HepG2 (cell line): ENCODE data around the gene MINDY1. TPM values are rescaled to one million over a fixed set of nuclear protein-coding genes. Genes with fewer than 3 reads are reported as not detected.

ENCODE experiments used
- ARNT2 ChIP-seq: sonication (generic); formaldehyde crosslinking; IDR thresholded peaks from 2 replicates; pipeline ENCODE4 v1.8.0; 2022; ENCODE audit warnings: mild to moderate bottlenecking, low read depth, missing genetic modification reagents, moderate library complexity
- CEBPG ChIP-seq: IDR thresholded peaks from 2 replicates; pipeline ENCODE4 v1.6.1; 2016
- DZIP1 ChIP-seq: sonication (generic); formaldehyde crosslinking; IDR thresholded peaks from 2 replicates; pipeline ENCODE4 v1.5.0; 2020; ENCODE audit warnings: mild to moderate bottlenecking, missing genetic modification reagents
- FOXP4 ChIP-seq: sonication (generic); formaldehyde crosslinking; IDR thresholded peaks from 2 replicates; pipeline ENCODE4 v1.4.0; 2020; ENCODE audit warnings: missing genetic modification reagents
- GFI1 ChIP-seq: sonication (generic); formaldehyde crosslinking; IDR thresholded peaks from 2 replicates; pipeline ENCODE4 v1.5.0; 2020; ENCODE audit warnings: missing genetic modification reagents, mild to moderate bottlenecking, borderline replicate concordance
- PLSCR1 ChIP-seq: sonication (generic); formaldehyde crosslinking; IDR thresholded peaks from 2 replicates; pipeline ENCODE4 v1.5.0; 2020; ENCODE audit warnings: missing genetic modification reagents, mild to moderate bottlenecking, borderline replicate concordance
- RBFOX2 ChIP-seq: fragments of 200-400 bp; formaldehyde crosslinking; IDR thresholded peaks from 2 replicates; pipeline ENCODE4 v1.6.1; 2017; ENCODE audit warnings: low read depth, mild to moderate bottlenecking, low read length
- SOX6 ChIP-seq, 2 experiments: fragments of 450-650 bp in 1 of 2; sonication (generic) in 1 of 2; formaldehyde crosslinking in 1 of 2; IDR thresholded peaks; 2 replicates each; pipeline versions ENCODE4 v1.4.0 to v1.6.1; 2017 to 2020; ENCODE audit warnings: antibody characterized with exemption in 1 of 2, mild to moderate bottlenecking in 1 of 2, missing genetic modification reagents in 1 of 2
- SRY ChIP-seq: sonication (generic); formaldehyde crosslinking; IDR thresholded peaks from 2 replicates; pipeline ENCODE4 v1.8.0; 2022; ENCODE audit warnings: mild to moderate bottlenecking, missing genetic modification reagents
- TCF7 ChIP-seq: sonication (generic); IDR thresholded peaks from 2 replicates; pipeline ENCODE4 v1.6.1; 2016; ENCODE audit warnings: antibody characterized with exemption, low read depth
- ZNF160 ChIP-seq: sonication (generic); formaldehyde crosslinking; IDR thresholded peaks from 2 replicates; pipeline ENCODE4 v1.8.0; 2022; ENCODE audit warnings: mild to moderate bottlenecking, inconsistent platforms, missing genetic modification reagents
- ZNF20 ChIP-seq: sonication (generic); formaldehyde crosslinking; IDR thresholded peaks from 2 replicates; pipeline ENCODE4 v1.4.0; 2020; ENCODE audit warnings: mild to moderate bottlenecking, moderate library complexity, missing genetic modification reagents
- ZNF234 ChIP-seq: sonication (generic); formaldehyde crosslinking; conservative IDR thresholded peaks from 2 replicates; pipeline ENCODE4 v1.5.1; 2020; ENCODE audit warnings: mild to moderate bottlenecking, missing genetic modification reagents
- ZNF33B ChIP-seq: sonication (generic); formaldehyde crosslinking; IDR thresholded peaks from 2 replicates; pipeline ENCODE4 v1.5.1; 2020; ENCODE audit warnings: mild to moderate bottlenecking, missing genetic modification reagents
- ZNF383 ChIP-seq: sonication (generic); formaldehyde crosslinking; IDR thresholded peaks from 2 replicates; pipeline ENCODE4 v1.4.0; 2020; ENCODE audit warnings: missing genetic modification reagents, mild to moderate bottlenecking, borderline replicate concordance
- ZNF547 ChIP-seq: sonication (generic); formaldehyde crosslinking; IDR thresholded peaks from 2 replicates; pipeline ENCODE4 v1.5.1; 2020; ENCODE audit warnings: mild to moderate bottlenecking, missing genetic modification reagents
- ZNF605 ChIP-seq: sonication (generic); formaldehyde crosslinking; IDR thresholded peaks from 2 replicates; pipeline ENCODE4 v1.8.0; 2022; ENCODE audit warnings: mild to moderate bottlenecking, missing genetic modification reagents
- polyA plus RNA-seq, 8 experiments: library from polyadenylated mRNA; depleted of rRNA in 3 of 8; stranded (reverse) in 7 of 8; unstranded in 1 of 8; fragments of >200 nt; fragmentation: Illumina TruSeq in 4 of 8; extraction: Trizol in 4 of 8; gene quantifications; 2 replicates each; pipeline versions ENCODE4 v1.2.1 to v1.2.3, GENCODE V29; 2011 to 2016; ENCODE audit warnings: low read depth in 4 of 8, missing spikeins in 1 of 8, mixed read lengths in 1 of 8; ENCODE audit not compliant: insufficient read depth in 1 of 8
- total RNA-seq, 5 experiments: library from RNA; depleted of rRNA; stranded (reverse); fragments of >200 nt; fragmentation: Illumina TruSeq; extraction: Trizol; gene quantifications; 2 replicates each; pipeline ENCODE4 v1.2.3, GENCODE V29; 2016; ENCODE audit warnings: low read depth in 1 of 5
- TF ChIP-seq, protein P1 (sequence below): sonication (generic); formaldehyde crosslinking; conservative IDR thresholded peaks from 2 replicates; pipeline ENCODE4 v1.8.1; 2023; ENCODE audit warnings: missing genetic modification reagents
- TF ChIP-seq, protein P2 (sequence below): sonication (generic); formaldehyde crosslinking; IDR thresholded peaks from 2 replicates; pipeline ENCODE4 v1.4.0; 2020; ENCODE audit warnings: missing genetic modification reagents, mild to moderate bottlenecking, borderline replicate concordance

MINDY1 gene
- total and polyA plus RNA-seq, 2 of the 13 experiments (the other 11 are each of a cell fraction or from before 2014, with no cell fraction given) = 11.1 to 15.0 TPM

- peak; percentile 80; the same call in 1 of the 2 replicates for TF ChIP-seq DZIP1 (CRISPR knock-in tag)
- no peak for TF ChIP-seq ZNF234 (CRISPR knock-in tag)
- no peak for TF ChIP-seq ZNF33B (CRISPR knock-in tag)
- TF ChIP-seq PLSCR1 (CRISPR knock-in tag) = no peak
- 0 out of 2 replicates have a peak, but pooled peaks have one; percentile 42 for TF ChIP-seq SRY (CRISPR knock-in tag)
- peak; percentile 3; the same call in 1 of the 2 replicates for TF ChIP-seq RBFOX2
- 0 out of 2 replicates have a peak, but pooled peaks have one; percentile 1 for TF ChIP-seq GFI1
- TF ChIP-seq ZNF383 = no peak
- TF ChIP-seq CEBPG (CRISPR knock-in tag) = no peak
- TF ChIP-seq ARNT2 = 0 out of 2 replicates have a peak, but pooled peaks have one; percentile 6
- no peak for TF ChIP-seq ZNF160
- TF ChIP-seq ZNF605 (CRISPR knock-in tag) = 0 out of 2 replicates have a peak, but pooled peaks have one; percentile 24
- TF ChIP-seq FOXP4 (CRISPR knock-in tag) = no peak
- TF ChIP-seq ZNF20 = no peak
- TF ChIP-seq SOX6 (IDR thresholded peaks at IDR 0.05) = no peak
- TF ChIP-seq SOX6 (CRISPR knock-in tag; IDR thresholded peaks at IDR 0.05) = no peak
- peak; percentile 8; the same call in 1 of the 2 replicates for TF ChIP-seq ZNF547 (CRISPR knock-in tag)
- TF ChIP-seq, protein P1, sequence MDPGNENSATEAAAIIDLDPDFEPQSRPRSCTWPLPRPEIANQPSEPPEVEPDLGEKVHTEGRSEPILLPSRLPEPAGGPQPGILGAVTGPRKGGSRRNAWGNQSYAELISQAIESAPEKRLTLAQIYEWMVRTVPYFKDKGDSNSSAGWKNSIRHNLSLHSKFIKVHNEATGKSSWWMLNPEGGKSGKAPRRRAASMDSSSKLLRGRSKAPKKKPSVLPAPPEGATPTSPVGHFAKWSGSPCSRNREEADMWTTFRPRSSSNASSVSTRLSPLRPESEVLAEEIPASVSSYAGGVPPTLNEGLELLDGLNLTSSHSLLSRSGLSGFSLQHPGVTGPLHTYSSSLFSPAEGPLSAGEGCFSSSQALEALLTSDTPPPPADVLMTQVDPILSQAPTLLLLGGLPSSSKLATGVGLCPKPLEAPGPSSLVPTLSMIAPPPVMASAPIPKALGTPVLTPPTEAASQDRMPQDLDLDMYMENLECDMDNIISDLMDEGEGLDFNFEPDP (CRISPR knock-in tag) = 0 out of 2 replicates have a peak, but pooled peaks have one; percentile 19
- no peak for TF ChIP-seq TCF7
- TF ChIP-seq, protein P2, sequence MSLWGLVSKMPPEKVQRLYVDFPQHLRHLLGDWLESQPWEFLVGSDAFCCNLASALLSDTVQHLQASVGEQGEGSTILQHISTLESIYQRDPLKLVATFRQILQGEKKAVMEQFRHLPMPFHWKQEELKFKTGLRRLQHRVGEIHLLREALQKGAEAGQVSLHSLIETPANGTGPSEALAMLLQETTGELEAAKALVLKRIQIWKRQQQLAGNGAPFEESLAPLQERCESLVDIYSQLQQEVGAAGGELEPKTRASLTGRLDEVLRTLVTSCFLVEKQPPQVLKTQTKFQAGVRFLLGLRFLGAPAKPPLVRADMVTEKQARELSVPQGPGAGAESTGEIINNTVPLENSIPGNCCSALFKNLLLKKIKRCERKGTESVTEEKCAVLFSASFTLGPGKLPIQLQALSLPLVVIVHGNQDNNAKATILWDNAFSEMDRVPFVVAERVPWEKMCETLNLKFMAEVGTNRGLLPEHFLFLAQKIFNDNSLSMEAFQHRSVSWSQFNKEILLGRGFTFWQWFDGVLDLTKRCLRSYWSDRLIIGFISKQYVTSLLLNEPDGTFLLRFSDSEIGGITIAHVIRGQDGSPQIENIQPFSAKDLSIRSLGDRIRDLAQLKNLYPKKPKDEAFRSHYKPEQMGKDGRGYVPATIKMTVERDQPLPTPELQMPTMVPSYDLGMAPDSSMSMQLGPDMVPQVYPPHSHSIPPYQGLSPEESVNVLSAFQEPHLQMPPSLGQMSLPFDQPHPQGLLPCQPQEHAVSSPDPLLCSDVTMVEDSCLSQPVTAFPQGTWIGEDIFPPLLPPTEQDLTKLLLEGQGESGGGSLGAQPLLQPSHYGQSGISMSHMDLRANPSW (CRISPR knock-in tag) = no peak
Measured at GRCh38 chr1:150973836-150974579, 32.7 kb downstream of the MINDY1 start (continued).
